Upper lobe of left lung (tissue), 4 donors: ENCODE measurements around the gene HCK.

Experiments
- CTCF ChIP-seq, 6 experiments: fragments of 450-650 bp in 4 of 6; fragments of 200-600 bp in 2 of 6; sonication (generic) in 2 of 6; IDR thresholded peaks; one replicate each; pipeline ENCODE4 v1.5.1; 2016 to 2019; ENCODE audit warnings: antibody characterized with exemption in 6 of 6
- POLR2A ChIP-seq, 4 donors: fragments of 450-650 bp; IDR thresholded peaks; one replicate each; pipeline ENCODE4 v1.5.1; 2016 to 2017; ENCODE audit warnings: antibody characterized with exemption in 4 of 4, mild to moderate bottlenecking in 2 of 4
- POLR2AphosphoS5 ChIP-seq, 2 donors: sonication (generic); formaldehyde crosslinking; IDR thresholded peaks; one replicate each; pipeline ENCODE4 v1.5.1; 2017; ENCODE audit warnings: antibody characterized with exemption in 2 of 2

GRCh38 chr20:32067234-32067821 is 15.3 kb downstream of the HCK start:
- TF ChIP-seq CTCF (IDR thresholded peaks at IDR 0.05): no peak
- no peak for TF ChIP-seq POLR2A (IDR thresholded peaks at IDR 0.05)
- no peak for TF ChIP-seq POLR2AphosphoS5 (IDR thresholded peaks at IDR 0.05)
